Measurements from ENCODE around the gene LPIN1.

Gene LPIN1

GRCh38 chr2:11765501-11765900 lies 19.1 kb downstream of the LPIN1 start:
- DNase-seq: no peak

GRCh38 chr2:11766016-11766415 lies 19.6 kb downstream of the LPIN1 start:
- no peak for DNase-seq

- DNase-seq: no peak
Observed at GRCh38 chr2:11767779-11768178, 21.3 kb downstream of the LPIN1 start.

GRCh38 chr2:11768946-11769345 lies 22.5 kb downstream of the LPIN1 start:
- DNase-seq: no peak

GRCh38 chr2:11769516-11769915 lies 23.1 kb downstream of the LPIN1 start:
- no peak for DNase-seq

- no peak for DNase-seq
Observed at GRCh38 chr2:11770531-11771188, 24.2 kb downstream of the LPIN1 start.

GRCh38 chr2:11771971-11772615 lies 25.7 kb downstream of the LPIN1 start:
- no peak for DNase-seq

GRCh38 chr2:11773111-11773510 lies 26.7 kb downstream of the LPIN1 start:
- no peak for DNase-seq

- no peak for DNase-seq
Observed at GRCh38 chr2:11773747-11774525, 27.5 kb downstream of the LPIN1 start.

GRCh38 chr2:11774600-11774999 lies 28.2 kb downstream of the LPIN1 start:
- DNase-seq: no peak

GRCh38 chr2:11775384-11775783 lies 29.0 kb downstream of the LPIN1 start:
- DNase-seq: peak; percentile 66

GRCh38 chr2:11777066-11777782 lies 30.8 kb downstream of the LPIN1 start:
- no peak for DNase-seq

GRCh38 chr2:11777886-11778415 lies 31.5 kb downstream of the LPIN1 start:
- no peak for DNase-seq

GRCh38 chr2:11778416-11778815 lies 32.0 kb downstream of the LPIN1 start:
- peak; percentile 26 for DNase-seq

GRCh38 chr2:11778923-11779757 lies 32.7 kb downstream of the LPIN1 start:
- peak; percentile 86 for DNase-seq

GRCh38 chr2:11781602-11782001 lies 35.2 kb downstream of the LPIN1 start:
- DNase-seq: no peak

GRCh38 chr2:11784280-11784679 lies 37.8 kb downstream of the LPIN1 start:
- DNase-seq: no peak

- peak; percentile 48 for DNase-seq
Observed at GRCh38 chr2:11784747-11785610, 38.5 kb downstream of the LPIN1 start.

- DNase-seq: no peak
Observed at GRCh38 chr2:11785611-11785940, 39.1 kb downstream of the LPIN1 start.

- no peak for DNase-seq
Observed at GRCh38 chr2:11786191-11786590, 39.8 kb downstream of the LPIN1 start.

- DNase-seq: no peak
Observed at GRCh38 chr2:11786592-11786991, 40.2 kb downstream of the LPIN1 start.

All from CD4-positive, alpha-beta T cell treated with Interleukin-12 subunit alpha and Interleukin-12 subunit beta, for 1 hour (primary cell).